Right ventricle myocardium inferior (tissue), 1 donor: ENCODE measurements around the gene TOX4. TPM values are rescaled to one million over a fixed set of nuclear protein-coding genes. Genes with fewer than 3 reads are reported as not detected.

ENCODE experiments used
- ATAC-seq: fragments of 200-7000 bp; cut with Tn5 transposase; one replicate; pipeline ENCODE4 v1.9.1; 2020; ENCODE audit warnings: mild to moderate bottlenecking, moderate library complexity
- DNase-seq: peaks from one replicate; pipeline ENCODE4 v3.0.0; 2021; ENCODE audit errors: missing footprints
- intact Hi-C: fragments of 100-400 bp; cut with DNase I; formaldehyde crosslinking; loops from one replicate; pipeline ENCODE4 v1.11.0; 2022
- total RNA-seq: library from RNA; stranded (reverse); fragmentation: NEBNext Ultra II Directional; extraction: Animal tissue kit (Norgen Biotek cat#: 25700); gene quantifications from one replicate; pipeline ENCODE4 v1.2.1, GENCODE V29; 2021
- donor health status: DM: no; HTN: yes; CAD: no; lungs with severe emphysema.

TOX4 gene
- total RNA-seq, 1 donor from 2014 or later: 86.5 TPM

- ATAC-seq (no peak), DNase-seq (no peak)
- intact Hi-C loops: no loop called here
These were observed 19.5 kb downstream of the TOX4 start for GRCh38 chr14:21496453-21496852.

- DNase-seq (no peak), ATAC-seq (no peak)
- intact Hi-C loops: no loop called here
These were observed 21.8 kb downstream of the TOX4 start for GRCh38 chr14:21498540-21499526.

- ATAC-seq: no peak
- intact Hi-C loops: no loop called here
- DNase-seq: no peak
These were observed 24.6 kb downstream of the TOX4 start for GRCh38 chr14:21501568-21501967.

- ATAC-seq (no peak), DNase-seq (no peak)
- intact Hi-C loops: no loop called here
These were observed 26.4 kb downstream of the TOX4 start for GRCh38 chr14:21503376-21503775.

GRCh38 chr14:21505012-21505553 lies 28.1 kb downstream of the TOX4 start:
- no peak for ATAC-seq
- no peak for DNase-seq
- intact Hi-C loops: no loop called here

GRCh38 chr14:21506557-21506956 lies 29.6 kb downstream of the TOX4 start:
- DNase-seq (no peak), ATAC-seq (no peak)
- intact Hi-C loops: no loop called here

GRCh38 chr14:21509432-21510143 lies 32.6 kb downstream of the TOX4 start:
- ATAC-seq (no peak), DNase-seq (no peak)
- intact Hi-C loops: loop anchor here (5.0 kb wide), 1 partner anchor 48 kb away; no protein-coding TSS in a partner anchor

- DNase-seq: peak; percentile 99
- intact Hi-C loops: loop anchor here (1.0 to 5.0 kb wide), 2 partner anchors 34 to 46 kb away; partner anchors contain the start of gene TOX4
- peak; percentile 99 for ATAC-seq
These were observed 34.0 kb downstream of the TOX4 start, which contains the start of gene METTL3 for GRCh38 chr14:21510735-21511657. METTL3 (minus strand) TSS chr14:21511340; CDS start chr14:21511223, 117 bp downstream.

GRCh38 chr14:21514341-21514740 lies 37.3 kb downstream of the TOX4 start:
- intact Hi-C loops: loop anchor here (5.0 kb wide), 1 partner anchor 43 kb away; no protein-coding TSS in a partner anchor
- ATAC-seq: no peak
- DNase-seq: no peak

- intact Hi-C loops: no loop called here
- ATAC-seq (no peak), DNase-seq (no peak)
These were observed 41.7 kb downstream of the TOX4 start for GRCh38 chr14:21518725-21519124.

- intact Hi-C loops: no loop called here
- ATAC-seq: no peak
- no peak for DNase-seq
These were observed 43.8 kb downstream of the TOX4 start for GRCh38 chr14:21520767-21521166.

GRCh38 chr14:21521501-21521900 lies 44.5 kb downstream of the TOX4 start:
- ATAC-seq (no peak), DNase-seq (no peak)
- intact Hi-C loops: no loop called here

GRCh38 chr14:21523203-21523602 lies 46.2 kb downstream of the TOX4 start:
- DNase-seq (peak; percentile 27), ATAC-seq (no peak)
- intact Hi-C loops: no loop called here

GRCh38 chr14:21524575-21525490 lies 47.8 kb downstream of the TOX4 start:
- intact Hi-C loops: no loop called here
- no peak for ATAC-seq
- DNase-seq: no peak

- no peak for DNase-seq
- intact Hi-C loops: no loop called here
- ATAC-seq: no peak
These were observed 48.6 kb downstream of the TOX4 start for GRCh38 chr14:21525571-21525961.

- intact Hi-C loops: no loop called here
These were observed 49.1 kb downstream of the TOX4 start, which contains the start of gene SALL2 for GRCh38 chr14:21525962-21526671. SALL2 (minus strand) TSS chr14:21526346; CDS start chr14:21526127, 219 bp downstream.

More at GRCh38 chr14:21525962-21526671, 49.1 kb downstream of the TOX4 start, which contains the start of gene SALL2:
- DNase-seq (peak; percentile 78), ATAC-seq (peak; percentile 91)
